Endometrial microvascular endothelial cells (primary cell): Measurements from ENCODE around the gene UMODL1. TPM values are rescaled to one million over a fixed set of nuclear protein-coding genes. Genes with fewer than 3 reads are reported as not detected.

Experiments used
- in situ Hi-C: cut with HindIII; loops from 2 replicates; pipeline ENCODE4 v1.10.0; 2017; ENCODE audit warnings: low sequenced_read_pairs, low pct_unique_long_range_greater_than_20kb; ENCODE audit errors: inconsistent ontology term
- total RNA-seq: library from RNA; depleted of rRNA; stranded (reverse); fragments of >200 nt; gene quantifications from one replicate; pipeline ENCODE4 v1.2.3, GENCODE V29; 2015; ENCODE audit errors: inconsistent ontology term

UMODL1 gene
- total RNA-seq, 1 donor from 2014 or later: not detected

DNA sequence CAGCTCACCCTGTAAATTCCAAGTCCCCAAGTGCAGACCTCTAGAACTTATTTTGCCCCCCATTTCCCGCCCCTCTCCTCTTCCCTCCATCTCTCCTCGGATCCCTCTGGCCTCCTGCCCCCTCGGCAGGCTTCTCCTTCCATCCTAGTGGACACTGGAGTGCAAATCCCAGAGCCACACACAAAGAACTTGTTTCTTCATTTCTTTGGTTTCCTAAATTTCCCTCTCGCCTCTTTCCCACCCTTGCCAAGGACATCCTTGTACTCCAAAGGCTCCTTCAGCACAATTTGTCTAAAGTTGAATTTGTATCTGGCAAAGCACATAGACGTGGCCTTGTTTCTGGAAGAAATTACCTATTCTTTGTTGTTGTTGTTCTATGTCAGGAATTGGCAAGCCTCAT lies 17.5 kb downstream of the UMODL1 start:
- in situ Hi-C loops: loop anchor here (25.0 kb wide), 1 partner anchor 151 kb away; no protein-coding TSS in a partner anchor

- in situ Hi-C loops: loop anchor here (25.0 kb wide), 1 partner anchor 152 kb away; no protein-coding TSS in a partner anchor
Measured at GRCh38 chr21:42089093-42089631, 18.0 kb downstream of the UMODL1 start.

GRCh38 chr21:42089665-42090310 lies 18.7 kb downstream of the UMODL1 start:
- in situ Hi-C loops: loop anchor here (25.0 kb wide), 1 partner anchor 152 kb away; no protein-coding TSS in a partner anchor

DNA sequence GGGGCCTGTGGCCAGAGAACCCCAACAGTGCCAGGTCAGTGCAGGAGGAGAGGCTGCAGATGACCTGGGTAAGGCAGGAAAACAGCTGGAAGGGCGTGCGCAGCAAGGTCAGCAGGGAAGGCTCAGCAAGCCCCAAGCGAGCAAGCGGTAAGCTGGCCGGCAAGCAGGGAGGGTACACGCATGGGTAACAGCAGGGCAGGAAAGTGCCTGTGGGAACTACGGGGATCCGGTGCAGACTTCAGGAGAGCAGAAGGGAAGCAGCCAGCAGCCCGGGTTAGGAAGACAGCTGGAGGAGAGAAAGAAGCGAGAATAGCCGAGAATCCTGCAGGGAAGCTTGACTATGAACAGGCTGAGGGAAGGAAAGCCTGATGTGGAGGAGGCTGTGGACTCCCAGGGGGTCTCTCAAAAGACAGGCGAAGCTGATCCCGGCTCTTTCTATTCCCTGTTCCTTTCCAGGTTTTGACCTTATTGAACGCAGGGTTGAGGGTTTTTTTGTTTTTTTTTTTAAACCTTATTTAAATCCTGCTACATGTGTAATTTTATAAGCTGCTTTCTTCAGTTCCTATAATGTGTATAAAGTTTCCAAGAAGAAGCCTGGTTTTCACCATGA lies 20.9 kb downstream of the UMODL1 start:
- in situ Hi-C loops: loop anchor here (25.0 kb wide), 1 partner anchor 155 kb away; no protein-coding TSS in a partner anchor

DNA sequence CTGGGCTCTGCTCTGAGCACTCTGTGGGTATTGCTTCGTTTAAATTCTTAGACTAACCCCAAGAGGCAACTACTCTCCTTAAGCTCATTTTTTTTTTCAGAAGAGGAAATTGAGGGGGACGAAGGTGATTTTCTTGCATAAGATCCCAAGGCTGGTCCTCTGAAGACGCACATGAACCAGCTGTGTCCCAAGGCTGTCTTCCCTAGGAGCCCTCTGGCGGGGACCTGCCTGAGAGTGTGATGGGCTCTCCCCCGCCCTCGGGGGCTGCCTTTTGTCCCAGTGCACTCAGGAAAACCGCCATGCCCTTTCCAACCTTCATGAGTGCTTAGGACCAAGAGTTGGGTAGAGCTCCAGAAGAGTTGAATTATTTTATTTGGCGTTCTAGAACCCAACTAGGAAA lies 21.7 kb downstream of the UMODL1 start:
- in situ Hi-C loops: loop anchor here (25.0 kb wide), 1 partner anchor 155 kb away; no protein-coding TSS in a partner anchor

- in situ Hi-C loops: loop anchor here (25.0 kb wide), 1 partner anchor 156 kb away; no protein-coding TSS in a partner anchor
Measured at GRCh38 chr21:42093186-42093585, 22.1 kb downstream of the UMODL1 start.

DNA sequence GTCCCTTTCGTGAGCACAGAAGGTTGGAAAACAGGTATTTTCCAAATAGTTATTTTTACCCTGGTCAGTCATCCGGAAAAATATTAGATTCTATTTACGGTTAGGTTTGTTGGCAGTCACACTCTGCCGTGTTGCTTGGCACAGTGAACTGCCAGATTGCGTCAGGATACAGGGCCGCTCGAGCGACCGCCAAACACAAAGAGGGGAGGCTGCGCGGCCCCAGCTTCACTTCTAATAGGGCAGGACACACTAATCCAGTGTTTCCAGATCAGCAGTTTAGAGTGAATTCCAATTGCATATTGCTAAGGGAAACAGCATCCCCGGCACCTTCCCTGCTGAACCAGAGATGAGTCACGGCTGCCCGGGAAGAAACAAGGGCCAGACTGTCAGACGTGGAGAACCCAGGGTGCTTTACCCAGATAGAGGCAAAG lies 22.9 kb downstream of the UMODL1 start:
- in situ Hi-C loops: loop anchor here (25.0 kb wide), 1 partner anchor 157 kb away; no protein-coding TSS in a partner anchor

DNA sequence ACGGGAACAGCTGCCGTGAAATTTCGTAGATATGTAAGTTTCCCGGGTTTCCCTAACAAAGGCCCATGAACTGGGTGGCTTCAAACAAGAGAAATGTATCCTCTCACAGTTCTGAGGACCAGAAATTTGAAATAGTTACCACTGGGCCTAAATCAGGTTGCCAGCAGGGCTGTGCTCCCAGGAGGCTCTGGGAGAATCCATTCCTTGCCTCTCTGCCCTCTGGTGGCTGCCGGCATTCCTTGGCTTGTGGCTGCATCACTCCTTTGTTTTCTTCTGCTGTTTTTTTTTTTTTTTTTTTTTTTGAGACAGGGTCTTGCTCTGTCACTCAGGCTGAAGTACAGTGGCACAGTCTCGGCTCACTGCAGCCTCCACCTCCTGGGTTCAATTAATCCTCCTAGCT lies 23.7 kb downstream of the UMODL1 start:
- in situ Hi-C loops: loop anchor here (25.0 kb wide), 1 partner anchor 158 kb away; no protein-coding TSS in a partner anchor

DNA sequence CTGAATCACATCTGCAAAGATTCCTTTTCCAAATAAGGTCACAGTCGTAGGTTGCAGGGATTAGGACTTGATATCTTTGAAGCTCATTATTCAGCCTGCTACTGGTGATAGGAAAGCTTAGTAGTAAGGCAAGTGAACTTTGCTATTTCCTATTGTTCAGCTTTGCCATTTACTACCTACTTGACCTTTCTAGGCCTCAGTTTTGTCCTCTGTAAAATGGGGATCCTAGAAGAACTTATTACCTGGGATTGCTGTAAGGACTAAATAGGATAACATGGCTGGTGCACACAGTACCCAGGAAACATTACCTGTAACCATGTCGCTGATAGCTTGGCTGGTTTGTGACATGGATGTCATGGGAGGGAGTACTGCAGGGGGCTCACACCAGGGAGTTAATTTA lies 24.5 kb downstream of the UMODL1 start:
- in situ Hi-C loops: loop anchor here (25.0 kb wide), 1 partner anchor 158 kb away; no protein-coding TSS in a partner anchor

GRCh38 chr21:42096566-42096965 lies 25.4 kb downstream of the UMODL1 start:
- in situ Hi-C loops: loop anchor here (25.0 kb wide), 1 partner anchor 159 kb away; no protein-coding TSS in a partner anchor

GRCh38 chr21:42097274-42097673 lies 26.2 kb downstream of the UMODL1 start:
- in situ Hi-C loops: loop anchor here (25.0 kb wide), 1 partner anchor 160 kb away; no protein-coding TSS in a partner anchor

DNA sequence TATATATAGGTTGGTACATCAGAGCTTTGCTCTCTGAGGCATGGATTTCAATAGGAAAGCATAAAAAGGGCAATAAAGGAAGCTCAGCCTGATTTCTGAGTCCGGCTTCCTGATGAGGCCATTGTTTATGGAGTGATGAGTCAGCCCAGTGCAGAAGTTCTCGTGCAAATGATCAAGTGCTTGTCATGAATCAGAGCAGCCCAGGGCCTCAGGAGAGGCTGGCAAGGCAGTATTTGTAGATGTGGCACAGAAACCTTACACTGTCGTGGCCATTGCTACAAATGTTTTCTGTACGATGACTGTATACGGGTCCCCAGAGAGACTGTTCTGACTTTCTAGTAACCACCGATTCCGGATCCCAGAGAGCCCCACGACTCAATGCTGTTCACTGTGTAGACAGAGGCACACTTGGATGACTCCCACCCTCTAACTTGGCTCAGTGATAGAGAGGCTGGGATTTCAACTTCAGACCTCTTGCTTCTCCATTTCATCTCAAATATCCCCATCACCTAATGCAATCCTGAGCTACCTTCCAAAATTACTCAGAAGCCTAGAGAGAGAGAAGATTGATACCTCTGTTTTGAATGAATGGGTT lies 26.8 kb downstream of the UMODL1 start:
- in situ Hi-C loops: loop anchor here (25.0 kb wide), 1 partner anchor 161 kb away; no protein-coding TSS in a partner anchor

- in situ Hi-C loops: loop anchor here (25.0 kb wide), 1 partner anchor 162 kb away; no protein-coding TSS in a partner anchor
Measured at GRCh38 chr21:42098957-42099505, 27.9 kb downstream of the UMODL1 start.

- in situ Hi-C loops: no loop called here
Measured at GRCh38 chr21:42101246-42101645, 30.1 kb downstream of the UMODL1 start.

GRCh38 chr21:42102076-42102475 lies 31.0 kb downstream of the UMODL1 start:
- in situ Hi-C loops: no loop called here

DNA sequence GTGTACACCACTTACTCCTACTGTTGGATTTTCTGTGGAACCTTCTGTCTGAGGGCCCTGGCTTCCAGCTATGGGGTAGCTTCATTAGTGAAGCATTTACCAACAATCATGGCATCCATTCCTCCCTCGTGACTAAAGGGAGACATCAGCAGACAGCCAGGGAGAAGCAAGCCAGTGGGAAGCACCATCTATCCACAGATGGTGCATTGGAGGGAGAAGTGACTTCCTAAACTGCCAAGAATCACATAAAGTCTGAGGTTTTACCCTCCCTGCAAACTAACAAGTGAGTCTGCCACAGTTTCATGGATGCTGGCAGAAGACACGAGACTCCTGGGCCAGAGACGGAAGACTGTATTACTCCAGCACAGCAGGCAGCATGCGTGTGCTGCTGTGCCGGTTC lies 31.4 kb downstream of the UMODL1 start:
- in situ Hi-C loops: no loop called here

GRCh38 chr21:42102991-42103390 lies 31.9 kb downstream of the UMODL1 start:
- in situ Hi-C loops: no loop called here

DNA sequence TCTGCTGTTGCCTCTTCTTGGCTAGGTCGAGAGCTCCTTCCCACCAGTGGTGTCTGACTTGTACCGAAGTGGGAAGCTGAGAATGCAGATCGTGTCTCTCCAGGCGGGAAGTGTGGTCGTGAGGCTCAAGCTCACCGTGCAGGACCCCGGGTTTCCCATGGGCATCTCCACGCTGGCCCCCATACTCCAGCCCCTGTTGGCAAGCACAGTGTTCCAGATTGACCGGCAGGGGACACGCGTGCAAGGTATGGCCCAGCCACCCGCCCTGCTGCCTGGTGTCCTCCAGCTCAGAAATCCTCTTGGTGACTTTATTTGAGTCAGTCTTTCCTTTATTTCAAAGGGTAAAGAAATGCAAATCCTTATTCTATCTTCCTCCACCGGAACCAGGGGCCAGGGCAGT lies 32.7 kb downstream of the UMODL1 start:
- in situ Hi-C loops: no loop called here
